H1 (cell line): Measurements from ENCODE around the gene VWA3B. TPM values are rescaled to one million over a fixed set of nuclear protein-coding genes. Genes with fewer than 3 reads are reported as not detected.

Source experiments
- CTCF ChIA-PET: fragments of 300-600 bp; sonication (Branson Sonifier 250); formaldehyde crosslinking; loops from one replicate; lab custom pipeline; 2021; ENCODE audit not compliant: partially characterized antibody; lab: Charles Lee
- POLR2A ChIA-PET: fragments of 300-600 bp; sonication (Branson Sonifier 250); formaldehyde crosslinking; loops from one replicate; lab custom pipeline; 2021; ENCODE audit warnings: inconsistent platforms; ENCODE audit not compliant: partially characterized antibody; lab: Charles Lee
- DNase-seq, 2 experiments: peaks; one replicate each; pipeline versions ENCODE4 v3.0.0 to v3.0.0-alpha.2; 2010 to 2022; ENCODE audit warnings: low spot score in 2 of 2, low read depth in 1 of 2, mixed read lengths in 1 of 2
- FAIRE-seq: peaks from 2 replicates; lab custom pipeline; 2011; peaks lifted over from hg19 to GRCh38; lab: Jason Lieb, UNC
- H2AFZ ChIP-seq: 2 replicates; pipeline ENCODE4 v1.8.1; 2012; ENCODE audit warnings: low read length, inconsistent platforms
- H2AK5ac ChIP-seq: 2 replicates; pipeline ENCODE4 v1.6.1; 2013; ENCODE audit warnings: low read depth, low read length
- H2BK120ac ChIP-seq: replicated peaks from 2 replicates; pipeline ENCODE3; 2013; ENCODE audit warnings: low read depth, low read length, inconsistent platforms
- H2BK12ac ChIP-seq: 2 replicates; pipeline ENCODE4 v1.6.1; 2013; ENCODE audit warnings: low read depth, low read length
- H2BK15ac ChIP-seq: 2 replicates; pipeline ENCODE4 v1.6.1; 2013; ENCODE audit warnings: low read length
- H2BK20ac ChIP-seq: 2 replicates; pipeline ENCODE4 v1.6.1; 2013; ENCODE audit warnings: low read length
- H2BK5ac ChIP-seq: 2 replicates; pipeline ENCODE4 v1.6.1; 2013; ENCODE audit warnings: low read depth, low read length
- H3K14ac ChIP-seq: 2 replicates; pipeline ENCODE4 v1.6.1; 2013; ENCODE audit warnings: inconsistent platforms; ENCODE audit not compliant: insufficient read length
- H3K18ac ChIP-seq: 2 replicates; pipeline ENCODE4 v1.6.1; 2013; ENCODE audit warnings: low read length; ENCODE audit errors: extremely low read depth
- H3K23ac ChIP-seq: 2 replicates; pipeline ENCODE4 v1.6.1; 2013; ENCODE audit warnings: inconsistent platforms; ENCODE audit not compliant: insufficient read length
- H3K23me2 ChIP-seq: 2 replicates; pipeline ENCODE4 v1.6.1; 2013; ENCODE audit warnings: low read depth, low read length
- H3K27ac ChIP-seq: 2 replicates; pipeline ENCODE4 v1.6.1; 2011; ENCODE audit warnings: low read depth, low read length, inconsistent platforms
- H3K27me3 ChIP-seq, 4 experiments: replicated peaks in 1 of 4; 1 replicate in 1 of 4; 2 replicates in 3 of 4; pipeline versions ENCODE4 v1.6.1 to v1.8.1; 2011 to 2013; ENCODE audit warnings: low read length in 3 of 4, mild to moderate bottlenecking in 3 of 4, inconsistent platforms in 2 of 4, mixed read lengths in 2 of 4, moderate library complexity in 1 of 4; ENCODE audit not compliant: control insufficient read depth in 3 of 4, insufficient read depth in 3 of 4; ENCODE audit errors: extremely low read depth in 1 of 4
- H3K36me3 ChIP-seq, 4 experiments: 2 replicates each; pipeline versions ENCODE4 v1.6.1 to v1.8.1; 2011 to 2013; ENCODE audit warnings: mild to moderate bottlenecking in 4 of 4, low read length in 3 of 4, moderate library complexity in 2 of 4, control low read depth in 1 of 4, inconsistent platforms in 1 of 4; ENCODE audit not compliant: insufficient read depth in 4 of 4, control insufficient read depth in 2 of 4
- H3K4ac ChIP-seq: replicated peaks from 2 replicates; pipeline ENCODE3; 2013; ENCODE audit warnings: low read length, low read depth, mixed read lengths, inconsistent platforms; ENCODE audit not compliant: insufficient read length
- H3K4me1 ChIP-seq, 4 experiments: replicated peaks in 1 of 4; 1 replicate in 1 of 4; 2 replicates in 3 of 4; pipeline versions ENCODE4 v1.6.1 to v1.8.1; 2011 to 2013; ENCODE audit warnings: low read length in 3 of 4, inconsistent platforms in 2 of 4, mixed read lengths in 1 of 4; ENCODE audit not compliant: insufficient read depth in 4 of 4, control insufficient read depth in 3 of 4
- H3K4me2 ChIP-seq, 2 experiments: 2 replicates each; pipeline versions ENCODE4 v1.6.1 to v1.8.1; 2011 to 2013; ENCODE audit warnings: low read depth in 2 of 2, low read length in 2 of 2, control low read depth in 1 of 2, inconsistent platforms in 1 of 2, mild to moderate bottlenecking in 1 of 2; ENCODE audit not compliant: insufficient read depth in 1 of 2
- H3K4me3 ChIP-seq, 4 experiments: fragments of 200-600, 300-600 bp in 1 of 4; sonication (generic), shearing (Covaris generic), sonication (Bioruptor Twin) in 1 of 4; 2 replicates each; pipeline versions ENCODE4 v1.5.1 to v1.8.1; 2011 to 2016; ENCODE audit warnings: low read length in 4 of 4, low read depth in 3 of 4, control low read depth in 2 of 4, inconsistent platforms in 2 of 4, mild to moderate bottlenecking in 2 of 4, mixed read lengths in 1 of 4, moderate library complexity in 1 of 4; ENCODE audit not compliant: insufficient read depth in 2 of 4; ENCODE audit errors: extremely low read depth in 1 of 4
- H3K56ac ChIP-seq: replicated peaks from 2 replicates; pipeline ENCODE3; 2013; ENCODE audit warnings: low read depth, mild to moderate bottlenecking, mixed read lengths, low read length, inconsistent platforms; ENCODE audit not compliant: insufficient read length
- H3K79me1 ChIP-seq: 2 replicates; pipeline ENCODE4 v1.6.1; 2013; ENCODE audit warnings: low read depth, low read length, control low read depth
- H3K79me2 ChIP-seq, 2 experiments: 2 replicates each; pipeline versions ENCODE4 v1.6.1 to v1.8.1; 2012 to 2013; ENCODE audit warnings: low read length in 2 of 2, mild to moderate bottlenecking in 2 of 2, inconsistent platforms in 1 of 2; ENCODE audit not compliant: insufficient read depth in 2 of 2, control insufficient read depth in 1 of 2
- H3K9ac ChIP-seq, 4 experiments: replicated peaks in 1 of 4; 1 replicate in 1 of 4; 2 replicates in 3 of 4; pipeline versions ENCODE4 v1.6.1 to v1.8.1; 2011 to 2013; ENCODE audit warnings: low read depth in 3 of 4, low read length in 3 of 4, control low read depth in 2 of 4, mild to moderate bottlenecking in 2 of 4, moderate library complexity in 2 of 4, inconsistent platforms in 1 of 4; ENCODE audit errors: extremely low read depth in 1 of 4
- H3K9me3 ChIP-seq, 2 experiments: 2 replicates each; pipeline versions ENCODE4 v1.6.1 to v1.8.1; 2012 to 2013; ENCODE audit warnings: mild to moderate bottlenecking in 2 of 2, moderate library complexity in 2 of 2, control low read depth in 1 of 2, inconsistent platforms in 1 of 2, low read depth in 1 of 2, low read length in 1 of 2, mixed read lengths in 1 of 2; ENCODE audit not compliant: insufficient read depth in 2 of 2
- H4K20me1 ChIP-seq, 2 experiments: replicated peaks in 1 of 2; 2 replicates each; pipeline versions ENCODE3 to v1.8.1; 2011 to 2013; ENCODE audit warnings: inconsistent platforms in 2 of 2, low read length in 2 of 2, mild to moderate bottlenecking in 1 of 2; ENCODE audit not compliant: insufficient read depth in 2 of 2, control insufficient read depth in 1 of 2
- H4K5ac ChIP-seq: 2 replicates; pipeline ENCODE4 v1.6.1; 2013; ENCODE audit warnings: low read length, low read depth, mixed read lengths, inconsistent platforms; ENCODE audit not compliant: insufficient read length
- H4K8ac ChIP-seq: 2 replicates; pipeline ENCODE4 v1.8.0; 2013; ENCODE audit warnings: mild to moderate bottlenecking, moderate library complexity, low read length, inconsistent platforms; ENCODE audit not compliant: insufficient read depth; ENCODE audit errors: extremely low read depth
- H4K91ac ChIP-seq: replicated peaks from 2 replicates; pipeline ENCODE3; 2013; ENCODE audit warnings: low read length, mixed read lengths, inconsistent platforms; ENCODE audit not compliant: insufficient read length
- BCL11A ChIP-seq, 2 experiments: IDR thresholded peaks; one replicate each; pipeline ENCODE4 v1.6.1; 2011; ENCODE audit warnings: low read depth in 2 of 2, low read length in 2 of 2, mild to moderate bottlenecking in 2 of 2
- BRCA1 ChIP-seq: IDR thresholded peaks from 2 replicates; pipeline ENCODE4 v1.6.1; 2012; ENCODE audit warnings: low read depth, low read length, improper control_type of control experiment
- GABPA ChIP-seq: IDR thresholded peaks from 2 replicates; pipeline ENCODE4 v1.6.1; 2011; ENCODE audit warnings: mild to moderate bottlenecking, low read length, moderate library complexity, borderline replicate concordance; ENCODE audit not compliant: insufficient read depth
- KDM5A ChIP-seq: fragments of 200-600 bp; IDR thresholded peaks from 2 replicates; pipeline ENCODE4 v1.7.1; 2012; ENCODE audit warnings: mild to moderate bottlenecking, low read length, inconsistent platforms, mixed read lengths
- MAFK ChIP-seq: IDR thresholded peaks from 2 replicates; pipeline ENCODE4 v1.6.1; 2012; ENCODE audit warnings: low read depth, mild to moderate bottlenecking, improper control_type of control experiment, low read length
- PHF8 ChIP-seq: fragments of 200-600 bp; sonication (generic); conservative IDR thresholded peaks from 2 replicates; pipeline ENCODE4 v1.7.1; 2012; ENCODE audit warnings: low read depth, mild to moderate bottlenecking, inconsistent platforms, low read length, moderate library complexity
- POLR2A ChIP-seq, 2 experiments: IDR thresholded peaks; 1 replicate in 1 of 2; 2 replicates in 1 of 2; pipeline ENCODE4 v1.6.1; 2011; ENCODE audit warnings: low read depth in 2 of 2, low read length in 2 of 2, mild to moderate bottlenecking in 2 of 2; ENCODE audit errors: control extremely low read depth in 1 of 2
- RNF2 ChIP-seq: fragments of 200-900, 300-1000 bp; sonication (generic); IDR thresholded peaks from 2 replicates; pipeline ENCODE4 v1.7.1; 2016; ENCODE audit warnings: borderline replicate concordance, low read depth, mild to moderate bottlenecking, antibody characterized with exemption, low read length; ENCODE audit not compliant: poor library complexity, severe bottlenecking; ENCODE audit errors: missing control alignments
- RXRA ChIP-seq: IDR thresholded peaks from 2 replicates; pipeline ENCODE4 v1.6.1; 2011; ENCODE audit warnings: low read depth, mild to moderate bottlenecking, low read length, moderate library complexity; ENCODE audit not compliant: insufficient read depth
- SIN3A ChIP-seq, 2 experiments: IDR thresholded peaks in 1 of 2; conservative IDR thresholded peaks in 1 of 2; 2 replicates each; pipeline ENCODE4 v1.6.1; 2011 to 2012; ENCODE audit warnings: low read length in 2 of 2, improper control_type of control experiment in 1 of 2, low read depth in 1 of 2, mild to moderate bottlenecking in 1 of 2
- SP2 ChIP-seq: IDR thresholded peaks from 2 replicates; pipeline ENCODE4 v1.6.1; 2012; ENCODE audit warnings: mild to moderate bottlenecking, low read length, inconsistent platforms
- TAF7 ChIP-seq: optimal IDR thresholded peaks from 2 replicates; pipeline ENCODE3; 2011; ENCODE audit warnings: low read depth, mild to moderate bottlenecking, inconsistent platforms, low read length, moderate library complexity, borderline replicate concordance
- YY1 ChIP-seq: IDR thresholded peaks from 2 replicates; pipeline ENCODE4 v1.6.1; 2011; ENCODE audit warnings: low read depth, mild to moderate bottlenecking, low read length
- WGBS, 2 experiments: shearing (Covaris generic) in 1 of 2; methylation state at CpG; one replicate each; pipeline versions ENCODE4 v1.1.6 to v1.1.7; 2013 to 2015; ENCODE audit warnings: low lambda C conversion rate in 2 of 2, mixed read lengths in 2 of 2, inconsistent platforms in 1 of 2, low coverage in 1 of 2, missing lambda C conversion rate in 1 of 2; ENCODE audit not compliant: insufficient replicate concordance in 2 of 2, insufficient coverage in 1 of 2, insufficient read length in 1 of 2; ENCODE audit errors: extremely low coverage in 1 of 2, missing lambda C conversion rate in 1 of 2; 5-methylcytosine and 5-hydroxymethylcytosine counted together
- polyA plus RNA-seq, 7 experiments: library from polyadenylated mRNA; depleted of rRNA in 3 of 7; stranded (reverse) in 5 of 7; unstranded in 2 of 7; fragments of >200 nt in 5 of 7; fragments of 200-250 nt in 2 of 7; gene quantifications; 1 replicate in 5 of 7; 2 replicates in 1 of 7; 4 replicates in 1 of 7; pipeline versions ENCODE4 v1.2.1 to v1.2.3, GENCODE V29; 2011 to 2013; ENCODE audit warnings: missing spikeins in 2 of 7, mixed read lengths in 2 of 7
- total RNA-seq: library from RNA; stranded (reverse); fragmentation: NEBNext Ultra II Directional; extraction: Animal tissue kit (Norgen Biotek cat#: 25700); gene quantifications from 2 replicates; pipeline ENCODE4 v1.2.1, GENCODE V29; 2021
- TF ChIP-seq, protein P1 (sequence below): IDR thresholded peaks from 2 replicates; pipeline ENCODE4 v1.6.1; 2011; ENCODE audit warnings: low read depth, mild to moderate bottlenecking, low read length; ENCODE audit not compliant: insufficient read depth

Gene VWA3B
- total and polyA plus RNA-seq, 2 of the 8 experiments (the other 6 are each of a cell fraction or from before 2014, with no cell fraction given), result not detected

DNA sequence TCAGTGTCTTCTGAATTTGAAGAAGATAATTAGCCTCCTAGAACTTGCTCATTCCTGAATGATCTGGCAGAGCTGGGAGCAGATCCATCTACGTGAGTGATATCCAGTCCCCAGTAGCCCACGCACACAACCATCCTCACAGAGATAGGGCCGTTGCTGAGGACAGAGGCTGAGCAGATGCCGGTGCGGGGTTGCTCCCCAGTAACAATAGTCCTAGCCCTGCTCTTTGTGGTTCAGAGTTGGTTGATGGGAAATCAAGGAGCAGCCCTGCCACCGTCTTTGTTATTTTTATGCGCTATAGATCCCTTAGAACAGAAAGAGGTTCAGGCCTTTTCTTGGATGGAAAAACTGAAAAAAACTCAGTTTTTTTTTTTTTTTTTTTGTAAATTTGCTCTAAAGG, 69.3 kb downstream of the VWA3B start:
- Histone ChIP-seq H3K18ac (no peak overlapping the region), H3K27ac (no peak overlapping the region), H3K36me3 (no peaks in the 10 kb centered on the region), H3K79me2 (no peaks in the 10 kb centered on the region), H2AFZ (no peak overlapping the region), H3K4ac (no peak overlapping the region), H3K4me2 (no peak overlapping the region), H3K9ac (no peak overlapping the region), H3K9me3 (no peaks in the 10 kb centered on the region), H3K4me3 (no peak overlapping the region), H3K23me2 (no peaks in the 10 kb centered on the region), H3K23ac (no peak overlapping the region), H4K8ac (no peak overlapping the region), H3K56ac (no peak overlapping the region), H2AK5ac (no peak overlapping the region), H2BK12ac (no peak overlapping the region), H4K5ac (no peak overlapping the region), H4K91ac (no peak overlapping the region), H3K14ac (no peak overlapping the region), H3K4me1 (no peaks in the 10 kb centered on the region), H2BK15ac (no peak overlapping the region), H3K79me1 (no peaks in the 10 kb centered on the region), H4K20me1 (no peaks in the 10 kb centered on the region), H3K27me3 (no peaks in the 10 kb centered on the region), H2BK20ac (no peak overlapping the region), H2BK120ac (no peak overlapping the region), H2BK5ac (no peak overlapping the region)
- DNase-seq (no peak), FAIRE-seq (no peak)
- 93% methylated on average over 7 of the region's 7 CpGs; no CpG with 5 or more reads in 1 of the 2 experiments for WGBS, 2 experiments
- ChIA-PET POLR2A (no interaction called here), CTCF (interaction anchor here (1.3 to 1.6 kb wide), 3 partner anchors 38 to 349 kb away, joined by 3 to 7 read pairs (median 4); no protein-coding TSS in a partner anchor)
- TF ChIP-seq KDM5A (no peak), POLR2A (IDR thresholded peaks at IDR 0.05; ENCODE audit: control extremely low read depth in 1 of 2, low read depth in 2 of 2, low read length in 2 of 2) (no peak), BRCA1 (no peak), MAFK (no peak), SIN3A (conservative IDR thresholded peaks at IDR 0.05 in 1 of 2, IDR thresholded peaks at IDR 0.05 in 1 of 2; ENCODE audit: low read depth in 1 of 2, low read length in 2 of 2) (no peak), TAF7 (no peak), RNF2 (no peak), PHF8 (no peak), GABPA (no peak), SP2 (no peak), YY1 (no peak), BCL11A (IDR thresholded peaks at IDR 0.05; ENCODE audit: low read depth in 2 of 2, low read length in 2 of 2) (no peak), RXRA (no peak)
- TF ChIP-seq, protein P1, sequence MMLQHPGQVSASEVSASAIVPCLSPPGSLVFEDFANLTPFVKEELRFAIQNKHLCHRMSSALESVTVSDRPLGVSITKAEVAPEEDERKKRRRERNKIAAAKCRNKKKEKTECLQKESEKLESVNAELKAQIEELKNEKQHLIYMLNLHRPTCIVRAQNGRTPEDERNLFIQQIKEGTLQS, result no peak
